OCI-LY3 (cell line): ENCODE data around the gene SPATC1L.

ENCODE experiments used
- H2AFZ ChIP-seq: fragments of 200-600, 300-600 bp; shearing (Covaris generic); 2 replicates; pipeline ENCODE4 v1.6.0; 2014; ENCODE audit warnings: antibody characterized with exemption, low read depth, low read length
- H3K27ac ChIP-seq: fragments of 200-600, 300-600 bp; sonication (generic); 2 replicates; pipeline ENCODE4 v1.5.1; 2014; ENCODE audit warnings: mild to moderate bottlenecking, low read length, moderate library complexity, mixed read lengths
- H3K27me3 ChIP-seq: fragments of 200-600, 300-600 bp; sonication (generic); 2 replicates; pipeline ENCODE4 v1.6.1; 2014; ENCODE audit warnings: low read depth, low read length, mixed read lengths
- H3K36me3 ChIP-seq: fragments of 200-600, 300-600 bp; sonication (generic); replicated peaks from 2 replicates; pipeline ENCODE3; 2014; ENCODE audit warnings: low read depth, low read length, mixed read lengths
- H3K4me1 ChIP-seq: fragments of 300-600, 200-600 bp; sonication (generic); 2 replicates; pipeline ENCODE4 v1.6.1; 2014; ENCODE audit warnings: low read length, mixed read lengths
- H3K4me2 ChIP-seq: fragments of 200-600, 300-600 bp; sonication (generic); 2 replicates; pipeline ENCODE4 v1.6.1; 2014; ENCODE audit warnings: low read length, mixed read lengths
- H3K4me3 ChIP-seq: fragments of 300-600, 200-600 bp; sonication (generic); 2 replicates; pipeline ENCODE4 v1.5.1; 2014; ENCODE audit warnings: antibody characterized with exemption, mild to moderate bottlenecking, low read length, moderate library complexity
- H3K79me2 ChIP-seq: fragments of 300-600, 200-600 bp; shearing (Covaris generic); 2 replicates; pipeline ENCODE4 v1.6.1; 2014; ENCODE audit warnings: mild to moderate bottlenecking, low read length, mixed read lengths
- H3K9ac ChIP-seq: fragments of 300-600, 200-600 bp; shearing (Covaris generic); 2 replicates; pipeline ENCODE4 v1.6.0; 2014; ENCODE audit warnings: mild to moderate bottlenecking, low read length, moderate library complexity
- H3K9me3 ChIP-seq: fragments of 200-600, 300-600 bp; shearing (Covaris generic); 2 replicates; pipeline ENCODE4 v1.6.1; 2014; ENCODE audit warnings: low read length, mixed read lengths; ENCODE audit not compliant: insufficient read depth
- H4K20me1 ChIP-seq: fragments of 200-600, 300-600 bp; sonication (generic); 2 replicates; pipeline ENCODE4 v1.6.1; 2016; ENCODE audit warnings: low read length, mixed read lengths; ENCODE audit not compliant: insufficient read depth
- EZH2phosphoT487 ChIP-seq: fragments of 200-600 bp; shearing (Covaris generic); IDR thresholded peaks from 2 replicates; pipeline ENCODE4 v1.6.1; 2018; ENCODE audit warnings: antibody characterized with exemption, mixed run types, low read depth
- TF ChIP-seq, protein P1 (sequence below): fragments of 200-600, 300-600 bp; sonication (generic); IDR thresholded peaks from 2 replicates; pipeline ENCODE4 v1.5.1; 2014; ENCODE audit warnings: antibody characterized with exemption, low read length, low read depth

The SPATC1L gene

GRCh38 chr21:46206163-46207005 lies 22.1 kb upstream of the SPATC1L start:
- H3K4me2 ChIP-seq = no peak overlapping the region

DNA sequence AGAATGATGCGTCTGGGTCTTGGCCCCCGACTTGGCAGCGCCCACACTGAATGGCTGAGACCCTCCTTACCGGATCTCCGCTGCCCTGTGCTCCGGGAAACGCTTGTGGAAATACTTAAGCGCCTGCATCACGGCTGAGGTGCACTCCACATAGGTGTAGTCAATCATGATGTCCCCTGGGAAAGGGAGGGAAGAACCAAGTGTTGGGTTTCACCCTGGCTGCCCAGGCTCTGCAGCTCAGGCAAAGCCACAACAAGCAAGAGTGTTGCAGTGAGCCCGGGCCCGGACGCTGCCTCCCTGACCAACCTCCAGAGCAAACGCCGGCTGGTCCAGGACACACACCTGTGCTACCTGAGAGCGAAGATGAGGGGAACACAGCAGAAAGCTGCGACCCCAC lies 21.5 kb upstream of the SPATC1L start:
- H3K27ac ChIP-seq = no peak overlapping the region
- H3K4me1 ChIP-seq = no peaks in the 10 kb centered on the region
- H3K79me2 ChIP-seq = no peaks in the 10 kb centered on the region
- H4K20me1 ChIP-seq = no peaks in the 10 kb centered on the region
- no peak overlapping the region for H3K4me2 ChIP-seq
- H3K4me3 ChIP-seq = no peak overlapping the region
- TF ChIP-seq EZH2phosphoT487 = no peak
- TF ChIP-seq, protein P1, sequence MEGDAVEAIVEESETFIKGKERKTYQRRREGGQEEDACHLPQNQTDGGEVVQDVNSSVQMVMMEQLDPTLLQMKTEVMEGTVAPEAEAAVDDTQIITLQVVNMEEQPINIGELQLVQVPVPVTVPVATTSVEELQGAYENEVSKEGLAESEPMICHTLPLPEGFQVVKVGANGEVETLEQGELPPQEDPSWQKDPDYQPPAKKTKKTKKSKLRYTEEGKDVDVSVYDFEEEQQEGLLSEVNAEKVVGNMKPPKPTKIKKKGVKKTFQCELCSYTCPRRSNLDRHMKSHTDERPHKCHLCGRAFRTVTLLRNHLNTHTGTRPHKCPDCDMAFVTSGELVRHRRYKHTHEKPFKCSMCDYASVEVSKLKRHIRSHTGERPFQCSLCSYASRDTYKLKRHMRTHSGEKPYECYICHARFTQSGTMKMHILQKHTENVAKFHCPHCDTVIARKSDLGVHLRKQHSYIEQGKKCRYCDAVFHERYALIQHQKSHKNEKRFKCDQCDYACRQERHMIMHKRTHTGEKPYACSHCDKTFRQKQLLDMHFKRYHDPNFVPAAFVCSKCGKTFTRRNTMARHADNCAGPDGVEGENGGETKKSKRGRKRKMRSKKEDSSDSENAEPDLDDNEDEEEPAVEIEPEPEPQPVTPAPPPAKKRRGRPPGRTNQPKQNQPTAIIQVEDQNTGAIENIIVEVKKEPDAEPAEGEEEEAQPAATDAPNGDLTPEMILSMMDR = no peak
- peaks cover 24% of the 10 kb centered on the region for H3K36me3 ChIP-seq
- H2AFZ ChIP-seq = no peak overlapping the region
- H3K9ac ChIP-seq = no peak overlapping the region
- H3K27me3 ChIP-seq = no peaks in the 10 kb centered on the region
- no peaks in the 10 kb centered on the region for H3K9me3 ChIP-seq

More at GRCh38 chr21:46206163-46207005, 22.1 kb upstream of the SPATC1L start:
- no peak for TF ChIP-seq EZH2phosphoT487
- TF ChIP-seq, protein P1 = no peak
- H3K36me3 ChIP-seq = peaks cover 25% of the 10 kb centered on the region
- H3K9ac ChIP-seq = no peak overlapping the region
- H3K27me3 ChIP-seq = no peaks in the 10 kb centered on the region
- H3K9me3 ChIP-seq = no peaks in the 10 kb centered on the region
- H3K4me1 ChIP-seq = no peaks in the 10 kb centered on the region
- H4K20me1 ChIP-seq = no peaks in the 10 kb centered on the region
- no peak overlapping the region for H2AFZ ChIP-seq
- no peak overlapping the region for H3K4me3 ChIP-seq
- no peak overlapping the region for H3K27ac ChIP-seq
- no peaks in the 10 kb centered on the region for H3K79me2 ChIP-seq

GRCh38 chr21:46205166-46205565 lies 20.9 kb upstream of the SPATC1L start:
- Histone ChIP-seq H3K4me3 (no peak overlapping the region), H3K4me2 (no peak overlapping the region), H3K36me3 (peaks cover 28% of the 10 kb centered on the region), H3K4me1 (no peaks in the 10 kb centered on the region), H3K9ac (no peak overlapping the region), H3K27me3 (no peaks in the 10 kb centered on the region), H3K79me2 (no peaks in the 10 kb centered on the region), H3K9me3 (no peaks in the 10 kb centered on the region), H3K27ac (no peak overlapping the region), H4K20me1 (no peaks in the 10 kb centered on the region), H2AFZ (no peak overlapping the region)
- no peak for TF ChIP-seq EZH2phosphoT487
- TF ChIP-seq, protein P1 = no peak

DNA sequence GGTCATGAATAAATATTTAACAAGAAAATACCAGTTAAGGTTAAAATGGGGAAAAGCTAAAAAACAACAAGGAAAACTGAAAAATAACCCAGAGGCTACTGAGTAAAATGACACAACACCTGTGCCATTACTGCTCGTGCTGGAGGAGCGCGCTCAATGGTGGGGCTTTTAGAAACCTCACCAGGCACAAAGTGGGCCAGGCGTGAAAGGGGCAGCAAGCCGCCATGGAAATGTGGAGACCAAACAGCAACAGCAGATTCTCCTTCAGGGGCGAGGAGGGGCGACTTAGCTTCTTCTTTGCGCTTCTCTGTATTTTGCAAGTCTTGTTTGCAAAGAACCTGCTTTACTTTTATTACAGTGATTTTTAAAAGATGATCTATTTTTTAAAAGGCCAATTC lies 18.9 kb upstream of the SPATC1L start:
- H3K27me3 ChIP-seq = no peaks in the 10 kb centered on the region
- H3K79me2 ChIP-seq = no peaks in the 10 kb centered on the region; the same call in 1 of the 2 replicates
- no peak for TF ChIP-seq EZH2phosphoT487
- TF ChIP-seq, protein P1 = no peak
- no peak overlapping the region for H3K9ac ChIP-seq
- H3K27ac ChIP-seq = no peak overlapping the region
- no peaks in the 10 kb centered on the region for H3K9me3 ChIP-seq
- H3K36me3 ChIP-seq = peaks cover 42% of the 10 kb centered on the region
- no peak overlapping the region for H3K4me2 ChIP-seq
- H4K20me1 ChIP-seq = no peaks in the 10 kb centered on the region
- no peak overlapping the region for H2AFZ ChIP-seq
- H3K4me3 ChIP-seq = no peak overlapping the region
- no peaks in the 10 kb centered on the region for H3K4me1 ChIP-seq
